Lower leg skin (tissue), 4 donors: ENCODE data around the gene TRPM3. TPM values are rescaled to one million over a fixed set of nuclear protein-coding genes. Genes with fewer than 3 reads are reported as not detected.

ENCODE experiments used
- DNase-seq, 2 donors: peaks; one replicate each; pipeline ENCODE4 v3.0.0-alpha.2; 2019; ENCODE audit warnings: low spot score in 2 of 2
- H3K4me3 ChIP-seq: fragments of 200-600 bp; sonication (generic); 2 replicates; pipeline ENCODE4 v1.5.1; 2017; ENCODE audit warnings: mild to moderate bottlenecking, low read depth; ENCODE audit not compliant: poor library complexity, severe bottlenecking
- POLR2A ChIP-seq, 2 donors: fragments of 450-650 bp; IDR thresholded peaks; one replicate each; pipeline ENCODE4 v1.6.1; 2016 to 2017; ENCODE audit warnings: antibody characterized with exemption in 2 of 2, mild to moderate bottlenecking in 1 of 2, moderate library complexity in 1 of 2
- WGBS, 2 donors: methylation state at CpG; one replicate each; pipeline ENCODE4 v1.1.5; 2018; 5-methylcytosine and 5-hydroxymethylcytosine counted together
- intact Hi-C: fragments of 100-400 bp; cut with DNase I; formaldehyde crosslinking; loops from one replicate; pipeline ENCODE4 v1.15.0; 2023; ENCODE audit warnings: low total_unique reads
- total RNA-seq, 4 donors: library from RNA; depleted of rRNA; stranded (reverse); fragments of >200 nt; gene quantifications; one replicate each; pipeline ENCODE4 v1.1.0, GENCODE V29; 2016
- TF ChIP-seq, protein P1 (sequence below), 3 donors: fragments of 450-650 bp; IDR thresholded peaks; one replicate each; pipeline ENCODE4 v1.5.1; 2016; ENCODE audit warnings: antibody characterized with exemption in 3 of 3, mild to moderate bottlenecking in 3 of 3, moderate library complexity in 2 of 3

Gene TRPM3
- total RNA-seq, 4 donors from 2014 or later, result 0.10 to 0.29 TPM; not detected in 2

- H3K4me3 ChIP-seq, result no peak overlapping the region
- no peak for DNase-seq
- TF ChIP-seq, protein P1, sequence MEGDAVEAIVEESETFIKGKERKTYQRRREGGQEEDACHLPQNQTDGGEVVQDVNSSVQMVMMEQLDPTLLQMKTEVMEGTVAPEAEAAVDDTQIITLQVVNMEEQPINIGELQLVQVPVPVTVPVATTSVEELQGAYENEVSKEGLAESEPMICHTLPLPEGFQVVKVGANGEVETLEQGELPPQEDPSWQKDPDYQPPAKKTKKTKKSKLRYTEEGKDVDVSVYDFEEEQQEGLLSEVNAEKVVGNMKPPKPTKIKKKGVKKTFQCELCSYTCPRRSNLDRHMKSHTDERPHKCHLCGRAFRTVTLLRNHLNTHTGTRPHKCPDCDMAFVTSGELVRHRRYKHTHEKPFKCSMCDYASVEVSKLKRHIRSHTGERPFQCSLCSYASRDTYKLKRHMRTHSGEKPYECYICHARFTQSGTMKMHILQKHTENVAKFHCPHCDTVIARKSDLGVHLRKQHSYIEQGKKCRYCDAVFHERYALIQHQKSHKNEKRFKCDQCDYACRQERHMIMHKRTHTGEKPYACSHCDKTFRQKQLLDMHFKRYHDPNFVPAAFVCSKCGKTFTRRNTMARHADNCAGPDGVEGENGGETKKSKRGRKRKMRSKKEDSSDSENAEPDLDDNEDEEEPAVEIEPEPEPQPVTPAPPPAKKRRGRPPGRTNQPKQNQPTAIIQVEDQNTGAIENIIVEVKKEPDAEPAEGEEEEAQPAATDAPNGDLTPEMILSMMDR (IDR thresholded peaks at IDR 0.05), result no peak
- TF ChIP-seq POLR2A (IDR thresholded peaks at IDR 0.05), result no peak
- intact Hi-C loops, result no loop called here
These were observed 587.0 kb downstream of the TRPM3 start for GRCh38 chr9:70534471-70534870.

DNA sequence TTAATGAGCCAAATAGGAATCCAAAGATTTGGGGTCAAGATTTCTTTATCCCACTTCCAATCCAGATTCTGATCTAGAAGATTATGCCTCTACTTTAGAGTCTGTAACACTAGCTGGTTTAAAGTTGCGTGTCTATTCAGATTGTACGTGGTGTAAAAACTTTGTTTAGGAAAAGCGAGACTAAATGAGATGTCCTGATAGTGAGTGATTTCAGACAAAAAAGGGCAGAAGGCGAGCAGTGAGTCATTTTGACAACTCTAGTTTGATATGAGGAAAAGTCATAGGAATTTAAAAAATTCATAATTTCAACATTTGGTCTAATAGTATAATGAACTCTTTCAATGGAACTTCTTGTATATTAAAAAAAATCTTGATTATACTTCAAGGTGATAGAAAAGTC lies 587.4 kb downstream of the TRPM3 start:
- intact Hi-C loops, result no loop called here
- WGBS, 2 donors, result 87 to 91% methylated on average over 4 of the region's 4 CpGs
- H3K4me3 ChIP-seq, result no peak overlapping the region
- no peak for DNase-seq
- TF ChIP-seq, protein P1 (IDR thresholded peaks at IDR 0.05), result no peak
- TF ChIP-seq POLR2A (IDR thresholded peaks at IDR 0.05), result no peak

DNA sequence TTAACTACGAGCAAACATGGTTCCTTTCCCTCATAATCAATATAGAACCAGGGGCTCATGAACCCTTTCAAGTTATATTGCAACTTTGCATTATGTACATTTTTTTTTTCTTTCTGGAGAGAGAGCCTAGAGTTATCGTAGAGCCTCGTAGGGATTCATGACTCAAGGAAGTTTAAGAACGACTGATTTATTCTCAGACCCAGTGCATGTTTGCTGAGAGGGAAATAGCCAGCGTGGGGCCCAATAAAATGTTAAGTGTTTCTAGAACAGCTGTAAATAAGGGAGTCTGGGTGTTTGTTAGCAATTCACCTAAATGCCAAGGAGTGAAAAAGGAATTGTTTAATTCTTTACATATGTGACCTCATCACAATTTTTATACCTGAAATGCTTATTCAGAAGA lies 587.9 kb downstream of the TRPM3 start:
- TF ChIP-seq, protein P1 (IDR thresholded peaks at IDR 0.05), result no peak
- TF ChIP-seq POLR2A (IDR thresholded peaks at IDR 0.05), result no peak
- no peak overlapping the region for H3K4me3 ChIP-seq
- no peak for DNase-seq
- intact Hi-C loops, result no loop called here
- 93% methylated on average over 5 of the region's 5 CpGs for WGBS, 2 donors

- 74 to 75% methylated on average over 6 of the region's 6 CpGs for WGBS, 2 donors
- intact Hi-C loops, result no loop called here
- TF ChIP-seq, protein P1 (IDR thresholded peaks at IDR 0.05), result no peak
- TF ChIP-seq POLR2A (IDR thresholded peaks at IDR 0.05), result no peak
- no peak for DNase-seq
- no peak overlapping the region for H3K4me3 ChIP-seq
These were observed 588.7 kb downstream of the TRPM3 start for GRCh38 chr9:70532716-70533115.

DNA sequence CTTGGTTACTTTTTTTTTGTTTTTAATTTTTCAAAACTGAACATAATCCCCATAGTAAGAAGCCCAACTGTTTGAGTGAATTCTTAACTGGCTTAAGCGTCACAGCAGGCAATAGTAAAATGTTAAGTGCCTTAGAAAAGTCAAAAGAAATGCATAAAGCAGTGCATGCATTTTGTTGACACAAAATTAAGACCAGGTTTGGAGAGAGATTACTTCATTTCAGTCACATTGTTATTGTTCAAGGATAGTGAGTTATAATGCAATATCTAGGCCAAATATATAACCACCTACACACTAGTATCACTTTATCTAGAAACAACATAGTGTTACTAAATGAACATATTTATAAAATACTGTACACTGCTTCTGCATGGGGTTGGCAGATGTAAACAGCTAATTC lies 590.1 kb downstream of the TRPM3 start:
- no peak for DNase-seq
- H3K4me3 ChIP-seq, result no peak overlapping the region
- 74 to 82% methylated on average over 1 of the region's 1 CpG for WGBS, 2 donors
- intact Hi-C loops, result no loop called here
- TF ChIP-seq, protein P1 (IDR thresholded peaks at IDR 0.05), result no peak
- no peak for TF ChIP-seq POLR2A (IDR thresholded peaks at IDR 0.05)

GRCh38 chr9:70530716-70531115 lies 590.7 kb downstream of the TRPM3 start:
- H3K4me3 ChIP-seq, result no peak overlapping the region
- no peak for TF ChIP-seq POLR2A (IDR thresholded peaks at IDR 0.05)
- TF ChIP-seq, protein P1 (IDR thresholded peaks at IDR 0.05), result no peak
- DNase-seq, result no peak
- WGBS, 2 donors, result 90 to 97% methylated on average over 5 of the region's 5 CpGs
- intact Hi-C loops, result no loop called here
